Measurements from ENCODE around the gene ZNF787. TPM values are rescaled to one million over a fixed set of nuclear protein-coding genes. Genes with fewer than 3 reads are reported as not detected.
A peak's percentile ranks its signal among the peaks of the same experiment; 100 is the strongest.
"Not testable (repeated sequence)": the region's sequence is repeated elsewhere in the genome, so short reads cannot be mapped to it uniquely, and the experiment has no call there.

The ZNF787 gene
- total RNA-seq, 2 donors from 2014 or later: 13.4 to 18.7 TPM

GRCh38 chr19:56108447-56109195 is 12.5 kb downstream of the ZNF787 start:
- DNase-seq (ENCODE audit: low spot score) (no peak), ATAC-seq (ENCODE audit: insufficient number of reproducible peaks, low FRiP score, low read depth) (no peak)
- no peaks in the 10 kb centered on the region for H3K9me3 ChIP-seq
- H3K27me3 ChIP-seq (replicated peaks; ENCODE audit: insufficient read depth): no peaks in the 10 kb centered on the region
- H3K36me3 ChIP-seq: no peaks in the 10 kb centered on the region
- peaks cover 29 to 75% of the 10 kb centered on the region in 2 donors for H3K4me1 ChIP-seq (ENCODE audit: control insufficient read depth in 1 of 2, low read depth in 2 of 2)
- H3K4me3 ChIP-seq: peak overlapping the region; percentile 61
- no peak overlapping the region for H3K27ac ChIP-seq
- no peak for TF ChIP-seq CTCF (IDR thresholded peaks at IDR 0.05)

GRCh38 chr19:56107626-56108351 is 13.3 kb downstream of the ZNF787 start:
- peak overlapping the region; percentile 61 for H3K4me3 ChIP-seq
- peaks cover 29 to 75% of the 10 kb centered on the region in 2 donors for H3K4me1 ChIP-seq (ENCODE audit: control insufficient read depth in 1 of 2, low read depth in 2 of 2)
- ATAC-seq (ENCODE audit: insufficient number of reproducible peaks, low FRiP score, low read depth): no peak

DNA sequence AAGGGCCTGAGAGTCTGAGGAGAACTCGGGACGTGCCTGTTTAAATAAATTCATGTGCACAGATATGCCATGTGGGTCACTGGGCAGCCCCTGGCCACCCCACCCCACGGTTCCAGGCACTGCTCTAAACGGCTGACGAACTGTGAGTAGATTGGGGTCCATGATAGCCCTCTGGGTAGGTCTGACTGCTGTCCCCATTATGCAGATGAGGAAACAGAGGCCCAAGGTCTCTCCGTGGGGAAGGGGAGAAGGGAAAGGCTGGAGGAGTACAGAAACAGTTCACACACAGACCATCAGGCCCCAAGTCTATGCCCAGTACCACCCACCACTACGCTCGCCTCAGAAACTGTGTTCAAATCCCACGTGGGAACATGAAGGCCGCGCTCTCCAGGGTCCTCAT is 14.1 kb downstream of the ZNF787 start:
- Histone ChIP-seq H3K4me3 (no peak overlapping the region), H3K27me3 (replicated peaks; ENCODE audit: insufficient read depth) (no peaks in the 10 kb centered on the region), H3K9me3 (no peaks in the 10 kb centered on the region), H3K4me1 (ENCODE audit: control insufficient read depth in 1 of 2, low read depth in 2 of 2) (peaks cover 29 to 69% of the 10 kb centered on the region in 2 donors), H3K27ac (no peak overlapping the region), H3K36me3 (peaks cover 3% of the 10 kb centered on the region)
- TF ChIP-seq CTCF (IDR thresholded peaks at IDR 0.05): no peak
- no peak for ATAC-seq (ENCODE audit: insufficient number of reproducible peaks, low FRiP score, low read depth)
- no peak for DNase-seq (ENCODE audit: low spot score)

More at GRCh38 chr19:56107626-56108351, 13.3 kb downstream of the ZNF787 start:
- no peaks in the 10 kb centered on the region for H3K27me3 ChIP-seq (replicated peaks; ENCODE audit: insufficient read depth)
- no peaks in the 10 kb centered on the region for H3K36me3 ChIP-seq
- TF ChIP-seq CTCF (IDR thresholded peaks at IDR 0.05): no peak
- DNase-seq (ENCODE audit: low spot score): no peak
- no peaks in the 10 kb centered on the region for H3K9me3 ChIP-seq
- no peak overlapping the region for H3K27ac ChIP-seq

- peak overlapping the region in 1 of 2 donors; percentile 80 for H3K27ac ChIP-seq
- no peaks in the 10 kb centered on the region for H3K9me3 ChIP-seq
- ATAC-seq (ENCODE audit: insufficient number of reproducible peaks, low FRiP score, low read depth): no peak
- TF ChIP-seq CTCF (IDR thresholded peaks at IDR 0.05): no peak
- no peaks in the 10 kb centered on the region for H3K27me3 ChIP-seq (replicated peaks; ENCODE audit: insufficient read depth)
- H3K36me3 ChIP-seq: peaks cover 8% of the 10 kb centered on the region
- no peak for DNase-seq (ENCODE audit: low spot score)
- H3K4me1 ChIP-seq (ENCODE audit: control insufficient read depth in 1 of 2, low read depth in 2 of 2): peaks cover 29 to 63% of the 10 kb centered on the region in 2 donors
- no peak overlapping the region for H3K4me3 ChIP-seq
These were observed 14.7 kb downstream of the ZNF787 start for GRCh38 chr19:56106397-56106849.

GRCh38 chr19:56105831-56106396 is 15.2 kb downstream of the ZNF787 start:
- not testable (repeated sequence) for H3K9me3 ChIP-seq; ATAC-seq (ENCODE audit: insufficient number of reproducible peaks, low FRiP score, low read depth); H3K27me3 ChIP-seq (replicated peaks; ENCODE audit: insufficient read depth); DNase-seq (ENCODE audit: low spot score); H3K36me3 ChIP-seq
- Histone ChIP-seq H3K4me1 (ENCODE audit: control insufficient read depth in 1 of 2, low read depth in 2 of 2) (peaks cover 25 to 58% of the 10 kb centered on the region in 2 donors), H3K27ac (peak overlapping the region; percentile 75 to 80), H3K4me3 (peak overlapping the region; percentile 64)

Measured in thoracic aorta (tissue), 2 donors.